ENCODE data around the gene NMS. TPM values are rescaled to one million over a fixed set of nuclear protein-coding genes. Genes with fewer than 3 reads are reported as not detected.

Gene NMS
- total RNA-seq, 1 experiment from 2014 or later = not detected

GRCh38 chr2:100446696-100447095, 23.6 kb upstream of the NMS start:
- Mint-ChIP-seq H3K27me3 (ENCODE audit: low read depth) (peaks cover 2% of the 10 kb centered on the region; the same call in 1 of the 2 replicates), H3K4me1 (0 out of 2 replicates have a peak, but pooled peaks cover 2% of the 10 kb centered on the region), H3K36me3 (peaks cover 17% of the 10 kb centered on the region), H3K27ac (no peak overlapping the region), H3K9me3 (peaks cover 37% of the 10 kb centered on the region), H3K4me3 (no peak overlapping the region)
- TF ChIP-seq ZNF121 (CRISPR knock-in tag; IDR thresholded peaks at IDR 0.05) = no peak
- TF ChIP-seq SMAD4 (CRISPR knock-in tag; IDR thresholded peaks at IDR 0.05) = no peak
- ChIA-PET CTCF (interaction anchor here (1.4 kb wide), 1 partner anchor 184 kb away, joined by 3 read pairs; no protein-coding TSS in a partner anchor), POLR2A (no interaction called here)
- ATAC-seq (no peak), DNase-seq (ENCODE audit: low spot score) (no peak)

- H3K4me1 Mint-ChIP-seq = 0 out of 2 replicates have a peak, but pooled peaks cover 2% of the 10 kb centered on the region
- POLR2A ChIA-PET = no interaction called here
- peaks cover 31% of the 10 kb centered on the region for H3K36me3 Mint-ChIP-seq
- ATAC-seq (no peak), DNase-seq (ENCODE audit: low spot score) (no peak)
- CTCF ChIA-PET = interaction anchor here (1.4 kb wide), 1 partner anchor 32 kb away, joined by 4 read pairs; no protein-coding TSS in a partner anchor
- H3K4me3 Mint-ChIP-seq = no peak overlapping the region
- no peaks in the 10 kb centered on the region for H3K27me3 Mint-ChIP-seq (ENCODE audit: low read depth)
- H3K9me3 Mint-ChIP-seq = peaks cover 43% of the 10 kb centered on the region
- TF ChIP-seq ZNF512 (CRISPR knock-in tag; IDR thresholded peaks at IDR 0.05; ENCODE audit: borderline replicate concordance) (no peak), ATF2 (CRISPR knock-in tag; IDR thresholded peaks at IDR 0.05; ENCODE audit: borderline replicate concordance, low read depth) (no peak), ZMAT4 (CRISPR knock-in tag; IDR thresholded peaks at IDR 0.05) (no peak), ERG (CRISPR knock-in tag; IDR thresholded peaks at IDR 0.05) (no peak), ZSCAN18 (CRISPR knock-in tag; IDR thresholded peaks at IDR 0.05) (no peak), CREM (CRISPR knock-in tag; IDR thresholded peaks at IDR 0.05) (no peak), ZNF671 (CRISPR knock-in tag; IDR thresholded peaks at IDR 0.05) (no peak), PREB (CRISPR knock-in tag; IDR thresholded peaks at IDR 0.05; ENCODE audit: borderline replicate concordance) (no peak), HMGA2 (CRISPR knock-in tag; IDR thresholded peaks at IDR 0.05) (no peak), NR2C2 (CRISPR knock-in tag; IDR thresholded peaks at IDR 0.05) (no peak), NR3C1 (CRISPR knock-in tag; conservative IDR thresholded peaks at IDR 0.05; ENCODE audit: low read depth) (no peak), MAX (CRISPR knock-in tag; IDR thresholded peaks at IDR 0.05) (no peak), USF2 (CRISPR knock-in tag; IDR thresholded peaks at IDR 0.05) (no peak), ZNF232 (CRISPR knock-in tag; IDR thresholded peaks at IDR 0.05) (no peak), FOXK1 (CRISPR knock-in tag; IDR thresholded peaks at IDR 0.05) (no peak)
- H3K27ac Mint-ChIP-seq = no peak overlapping the region
Measured at GRCh38 chr2:100451092-100451491, 19.2 kb upstream of the NMS start.

Data from WTC11 (cell line).